Osteocyte (in vitro differentiated cells): ENCODE data around the gene AGRN. TPM values are rescaled to one million over a fixed set of nuclear protein-coding genes. Genes with fewer than 3 reads are reported as not detected.
A peak's percentile ranks its signal among the peaks of the same experiment; 100 is the strongest.

ENCODE experiments used
- DNase-seq: peaks from one replicate; pipeline ENCODE4 v3.0.0; 2021; ENCODE audit warnings: mixed read lengths; ENCODE audit not compliant: unreplicated experiment; ENCODE audit errors: extremely low spot score
- H3K27ac Mint-ChIP-seq: one replicate; pipeline ENCODE4 v1.8.0; 2021; ENCODE audit warnings: mild to moderate bottlenecking, mixed read lengths; ENCODE audit not compliant: unreplicated experiment
- H3K27me3 Mint-ChIP-seq: one replicate; pipeline ENCODE4 v1.8.0; 2021; ENCODE audit warnings: mixed read lengths; ENCODE audit not compliant: unreplicated experiment
- H3K36me3 Mint-ChIP-seq: one replicate; pipeline ENCODE4 v1.8.0; 2021; ENCODE audit warnings: mixed read lengths; ENCODE audit not compliant: unreplicated experiment
- H3K4me1 Mint-ChIP-seq: one replicate; pipeline ENCODE4 v1.8.0; 2021; ENCODE audit warnings: mixed read lengths; ENCODE audit not compliant: unreplicated experiment
- H3K4me3 Mint-ChIP-seq: one replicate; pipeline ENCODE4 v1.8.0; 2021; ENCODE audit warnings: mild to moderate bottlenecking, moderate library complexity, mixed read lengths; ENCODE audit not compliant: unreplicated experiment
- H3K9me3 Mint-ChIP-seq: one replicate; pipeline ENCODE4 v1.8.0; 2021; ENCODE audit warnings: mixed read lengths; ENCODE audit not compliant: unreplicated experiment
- total RNA-seq: library from RNA; stranded (reverse); gene quantifications from 2 replicates; pipeline ENCODE4 v1.2.1, GENCODE V29; 2021
- TF ChIP-seq, protein P1 (sequence below): fragments of 200-600 bp; sonication (generic); IDR thresholded peaks from 2 replicates; pipeline ENCODE4 v1.5.0; 2021; ENCODE audit warnings: antibody characterized with exemption, mild to moderate bottlenecking, moderate library complexity

Gene AGRN
- total RNA-seq, 1 donor from 2014 or later, result 191 TPM

GRCh38 chr1:1019122-1019999, 559 bp upstream of the AGRN start:
- Mint-ChIP-seq H3K36me3 (no peaks in the 10 kb centered on the region), H3K27me3 (no peaks in the 10 kb centered on the region), H3K4me1 (peaks cover 33% of the 10 kb centered on the region), H3K4me3 (peak overlapping the region; percentile 35), H3K9me3 (no peaks in the 10 kb centered on the region), H3K27ac (no peak overlapping the region)
- DNase-seq, result peak; percentile 98
- TF ChIP-seq, protein P1, sequence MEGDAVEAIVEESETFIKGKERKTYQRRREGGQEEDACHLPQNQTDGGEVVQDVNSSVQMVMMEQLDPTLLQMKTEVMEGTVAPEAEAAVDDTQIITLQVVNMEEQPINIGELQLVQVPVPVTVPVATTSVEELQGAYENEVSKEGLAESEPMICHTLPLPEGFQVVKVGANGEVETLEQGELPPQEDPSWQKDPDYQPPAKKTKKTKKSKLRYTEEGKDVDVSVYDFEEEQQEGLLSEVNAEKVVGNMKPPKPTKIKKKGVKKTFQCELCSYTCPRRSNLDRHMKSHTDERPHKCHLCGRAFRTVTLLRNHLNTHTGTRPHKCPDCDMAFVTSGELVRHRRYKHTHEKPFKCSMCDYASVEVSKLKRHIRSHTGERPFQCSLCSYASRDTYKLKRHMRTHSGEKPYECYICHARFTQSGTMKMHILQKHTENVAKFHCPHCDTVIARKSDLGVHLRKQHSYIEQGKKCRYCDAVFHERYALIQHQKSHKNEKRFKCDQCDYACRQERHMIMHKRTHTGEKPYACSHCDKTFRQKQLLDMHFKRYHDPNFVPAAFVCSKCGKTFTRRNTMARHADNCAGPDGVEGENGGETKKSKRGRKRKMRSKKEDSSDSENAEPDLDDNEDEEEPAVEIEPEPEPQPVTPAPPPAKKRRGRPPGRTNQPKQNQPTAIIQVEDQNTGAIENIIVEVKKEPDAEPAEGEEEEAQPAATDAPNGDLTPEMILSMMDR, result peak; percentile 61

DNA sequence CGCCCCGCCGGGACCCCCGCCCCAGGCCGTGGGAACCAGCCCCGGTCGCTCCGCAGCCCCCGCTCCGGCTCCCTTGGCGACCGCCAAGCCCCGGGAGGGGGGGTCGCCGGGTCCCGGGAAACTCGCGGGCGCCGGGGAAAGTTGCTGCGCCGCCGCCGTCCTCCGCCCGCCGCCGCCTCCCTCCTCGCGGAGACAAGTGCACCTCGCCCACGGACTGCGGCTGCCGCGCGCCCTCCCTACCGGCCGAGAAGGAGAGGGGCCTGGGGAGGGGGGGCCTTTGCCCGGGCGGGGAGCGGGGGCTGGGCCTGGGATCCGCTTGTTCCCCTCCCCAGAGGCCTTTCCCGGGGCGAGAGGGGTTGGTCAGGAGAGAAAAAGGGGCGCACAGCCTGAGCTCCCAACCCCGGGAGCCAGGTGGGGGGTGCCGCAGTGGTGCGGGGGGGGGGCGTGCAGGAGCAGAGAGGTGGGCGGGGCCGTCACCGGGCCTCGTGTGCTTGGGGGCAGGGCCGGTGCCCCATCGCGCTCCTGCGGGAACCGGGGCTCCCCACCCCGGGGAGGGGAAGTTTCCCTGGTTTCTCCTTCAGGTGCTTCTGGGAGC, 592 bp downstream of the AGRN start:
- no peak for DNase-seq
- Mint-ChIP-seq H3K4me3 (peak overlapping the region; percentile 78), H3K36me3 (no peaks in the 10 kb centered on the region), H3K4me1 (peaks cover 32% of the 10 kb centered on the region), H3K27me3 (no peaks in the 10 kb centered on the region), H3K27ac (no peak overlapping the region), H3K9me3 (no peaks in the 10 kb centered on the region)
- TF ChIP-seq, protein P1, result no peak

GRCh38 chr1:1021010-1021919, 1.3 kb downstream of the AGRN start:
- no peaks in the 10 kb centered on the region for H3K9me3 Mint-ChIP-seq
- TF ChIP-seq, protein P1, result no peak
- peak; percentile 92 for DNase-seq
- peak overlapping the region; percentile 78 for H3K4me3 Mint-ChIP-seq
- peaks cover 38% of the 10 kb centered on the region for H3K4me1 Mint-ChIP-seq
- H3K36me3 Mint-ChIP-seq, result no peaks in the 10 kb centered on the region
- H3K27ac Mint-ChIP-seq, result peak overlapping the region; percentile 41
- H3K27me3 Mint-ChIP-seq, result no peaks in the 10 kb centered on the region

DNA sequence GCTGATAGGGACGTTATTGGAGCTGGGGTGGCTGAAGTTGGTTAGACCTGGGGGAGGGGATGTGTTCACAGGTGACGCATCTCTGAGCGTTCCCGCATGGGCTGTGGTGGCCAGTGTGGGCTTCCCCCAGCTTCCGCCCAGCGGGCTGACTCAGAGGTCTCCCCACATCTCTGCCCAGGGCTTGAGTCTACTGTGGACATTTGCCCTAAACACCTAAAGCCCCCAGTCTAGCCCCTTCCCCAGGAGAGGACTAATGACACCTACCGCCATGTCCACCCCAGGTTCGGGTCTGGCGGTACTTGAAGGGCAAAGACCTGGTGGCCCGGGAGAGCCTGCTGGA, 2.0 kb downstream of the AGRN start:
- peak overlapping the region; percentile 6 for H3K4me3 Mint-ChIP-seq
- H3K27ac Mint-ChIP-seq, result no peak overlapping the region
- no peak for DNase-seq

More for the DNA sequence above, 2.0 kb downstream of the AGRN start:
- Mint-ChIP-seq H3K4me1 (peaks cover 41% of the 10 kb centered on the region), H3K27me3 (no peaks in the 10 kb centered on the region), H3K36me3 (no peaks in the 10 kb centered on the region), H3K9me3 (no peaks in the 10 kb centered on the region)
- TF ChIP-seq, protein P1, result no peak
